Panc1 (cell line): ENCODE measurements around the gene BRME1.

Experiments used
- CTCF ChIP-seq: fragments of 450-650 bp; IDR thresholded peaks from 2 replicates; pipeline ENCODE4 v1.5.1; 2017; ENCODE audit warnings: mild to moderate bottlenecking
- POLR2AphosphoS5 ChIP-seq: IDR thresholded peaks from 2 replicates; pipeline ENCODE4 v1.6.1; 2012; ENCODE audit warnings: mild to moderate bottlenecking, low read depth, low read length, moderate library complexity

- TF ChIP-seq POLR2AphosphoS5 (no peak), CTCF (no peak)
These were observed 23.5 kb downstream of the BRME1 start for GRCh38 chr19:13882419-13882795.
